K562 (cell line): ENCODE measurements around the gene CHTF8.

ENCODE experiments used
- FOXK2 ChIP-seq, 2 experiments: fragments of 450-650 bp; IDR thresholded peaks in 1 of 2; conservative IDR thresholded peaks in 1 of 2; 2 replicates each; pipeline ENCODE4 v1.6.1; 2016; ENCODE audit warnings: low read depth in 2 of 2, mild to moderate bottlenecking in 1 of 2
- NR4A1 ChIP-seq, 2 experiments: fragments of 250-450 bp in 1 of 2; fragments of 450-650 bp in 1 of 2; sonication (Bioruptor Pico) in 1 of 2; IDR thresholded peaks; 2 replicates each; pipeline versions ENCODE4 v1.4.0 to v1.6.1; 2016 to 2020; ENCODE audit warnings: mild to moderate bottlenecking in 2 of 2, missing compliant biosample characterization in 1 of 2, missing genetic modification characterization in 1 of 2, moderate library complexity in 1 of 2
- XRCC5 ChIP-seq: fragments of 200-400 bp; formaldehyde crosslinking; IDR thresholded peaks from 2 replicates; pipeline ENCODE4 v1.6.1; 2017; ENCODE audit warnings: low read depth, mild to moderate bottlenecking, low read length
- ZNF24 ChIP-seq: fragments of 450-650 bp; IDR thresholded peaks from 2 replicates; pipeline ENCODE4 v1.6.1; 2016
- TF ChIP-seq, protein P1 (sequence below): fragments of 250-450 bp; sonication (Bioruptor Pico); IDR thresholded peaks from 2 replicates; pipeline ENCODE4 v1.9.0; 2021; ENCODE audit warnings: mild to moderate bottlenecking
- TF ChIP-seq, protein P2 (sequence below), 2 experiments: fragments of 450-650 bp; formaldehyde crosslinking in 1 of 2; IDR thresholded peaks; 2 replicates each; pipeline versions ENCODE4 v1.4.0 to v1.6.1; 2014 to 2020; ENCODE audit warnings: mild to moderate bottlenecking in 2 of 2, borderline replicate concordance in 1 of 2, low read depth in 1 of 2
- TF ChIP-seq, protein P3 (sequence below): sonication (generic); formaldehyde crosslinking; IDR thresholded peaks from 2 replicates; pipeline ENCODE4 v1.8.1; 2023; ENCODE audit warnings: mild to moderate bottlenecking, missing genetic modification reagents

DNA sequence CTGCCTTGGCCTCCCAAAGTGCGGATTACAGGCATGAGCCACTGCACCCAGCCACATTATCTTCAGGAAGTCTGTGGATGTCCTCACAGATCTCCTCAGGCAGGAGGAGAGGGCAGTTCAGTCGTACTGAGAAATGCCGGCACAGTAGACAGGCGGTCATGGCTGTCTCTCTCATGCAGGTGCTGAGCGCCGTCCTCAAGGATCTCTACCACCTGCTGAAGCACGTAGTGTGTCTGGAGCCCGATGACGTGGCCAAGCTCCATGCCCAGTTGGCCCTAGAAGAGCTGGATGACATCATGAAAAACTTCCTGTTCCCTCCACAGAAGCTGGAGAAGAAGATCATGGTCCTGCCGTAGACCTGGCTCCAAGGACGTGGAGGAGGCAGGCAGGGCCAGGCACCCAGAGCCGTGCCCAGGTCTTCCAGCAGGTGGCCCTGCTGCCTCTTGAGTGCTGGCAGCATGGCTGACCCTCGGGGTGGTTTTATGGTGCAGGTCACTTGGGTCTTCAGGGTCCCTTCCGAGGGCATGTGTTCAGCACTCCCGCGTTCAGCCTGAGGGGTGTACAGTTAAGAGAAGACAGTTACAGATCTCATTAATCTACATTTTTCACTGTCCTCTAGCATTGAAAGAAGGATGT is 49.0 kb downstream of the CHTF8 start:
- TF ChIP-seq, protein P1, sequence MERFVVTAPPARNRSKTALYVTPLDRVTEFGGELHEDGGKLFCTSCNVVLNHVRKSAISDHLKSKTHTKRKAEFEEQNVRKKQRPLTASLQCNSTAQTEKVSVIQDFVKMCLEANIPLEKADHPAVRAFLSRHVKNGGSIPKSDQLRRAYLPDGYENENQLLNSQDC (CRISPR knock-in tag) = no peak
- TF ChIP-seq XRCC5 (no peak), NR4A1 (CRISPR knock-in tag; IDR thresholded peaks at IDR 0.05) (no peak), NR4A1 (tag; IDR thresholded peaks at IDR 0.05) (no peak), ZNF24 (no peak), FOXK2 (conservative IDR thresholded peaks at IDR 0.05 in 1 of 2, IDR thresholded peaks at IDR 0.05 in 1 of 2; ENCODE audit: low read depth in 2 of 2) (no peak)
- TF ChIP-seq, protein P2, sequence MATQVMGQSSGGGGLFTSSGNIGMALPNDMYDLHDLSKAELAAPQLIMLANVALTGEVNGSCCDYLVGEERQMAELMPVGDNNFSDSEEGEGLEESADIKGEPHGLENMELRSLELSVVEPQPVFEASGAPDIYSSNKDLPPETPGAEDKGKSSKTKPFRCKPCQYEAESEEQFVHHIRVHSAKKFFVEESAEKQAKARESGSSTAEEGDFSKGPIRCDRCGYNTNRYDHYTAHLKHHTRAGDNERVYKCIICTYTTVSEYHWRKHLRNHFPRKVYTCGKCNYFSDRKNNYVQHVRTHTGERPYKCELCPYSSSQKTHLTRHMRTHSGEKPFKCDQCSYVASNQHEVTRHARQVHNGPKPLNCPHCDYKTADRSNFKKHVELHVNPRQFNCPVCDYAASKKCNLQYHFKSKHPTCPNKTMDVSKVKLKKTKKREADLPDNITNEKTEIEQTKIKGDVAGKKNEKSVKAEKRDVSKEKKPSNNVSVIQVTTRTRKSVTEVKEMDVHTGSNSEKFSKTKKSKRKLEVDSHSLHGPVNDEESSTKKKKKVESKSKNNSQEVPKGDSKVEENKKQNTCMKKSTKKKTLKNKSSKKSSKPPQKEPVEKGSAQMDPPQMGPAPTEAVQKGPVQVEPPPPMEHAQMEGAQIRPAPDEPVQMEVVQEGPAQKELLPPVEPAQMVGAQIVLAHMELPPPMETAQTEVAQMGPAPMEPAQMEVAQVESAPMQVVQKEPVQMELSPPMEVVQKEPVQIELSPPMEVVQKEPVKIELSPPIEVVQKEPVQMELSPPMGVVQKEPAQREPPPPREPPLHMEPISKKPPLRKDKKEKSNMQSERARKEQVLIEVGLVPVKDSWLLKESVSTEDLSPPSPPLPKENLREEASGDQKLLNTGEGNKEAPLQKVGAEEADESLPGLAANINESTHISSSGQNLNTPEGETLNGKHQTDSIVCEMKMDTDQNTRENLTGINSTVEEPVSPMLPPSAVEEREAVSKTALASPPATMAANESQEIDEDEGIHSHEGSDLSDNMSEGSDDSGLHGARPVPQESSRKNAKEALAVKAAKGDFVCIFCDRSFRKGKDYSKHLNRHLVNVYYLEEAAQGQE (IDR thresholded peaks at IDR 0.05; ENCODE audit: borderline replicate concordance) = no peak
- TF ChIP-seq, protein P2 (CRISPR knock-in tag; IDR thresholded peaks at IDR 0.05; ENCODE audit: low read depth) = no peak
- TF ChIP-seq, protein P3, sequence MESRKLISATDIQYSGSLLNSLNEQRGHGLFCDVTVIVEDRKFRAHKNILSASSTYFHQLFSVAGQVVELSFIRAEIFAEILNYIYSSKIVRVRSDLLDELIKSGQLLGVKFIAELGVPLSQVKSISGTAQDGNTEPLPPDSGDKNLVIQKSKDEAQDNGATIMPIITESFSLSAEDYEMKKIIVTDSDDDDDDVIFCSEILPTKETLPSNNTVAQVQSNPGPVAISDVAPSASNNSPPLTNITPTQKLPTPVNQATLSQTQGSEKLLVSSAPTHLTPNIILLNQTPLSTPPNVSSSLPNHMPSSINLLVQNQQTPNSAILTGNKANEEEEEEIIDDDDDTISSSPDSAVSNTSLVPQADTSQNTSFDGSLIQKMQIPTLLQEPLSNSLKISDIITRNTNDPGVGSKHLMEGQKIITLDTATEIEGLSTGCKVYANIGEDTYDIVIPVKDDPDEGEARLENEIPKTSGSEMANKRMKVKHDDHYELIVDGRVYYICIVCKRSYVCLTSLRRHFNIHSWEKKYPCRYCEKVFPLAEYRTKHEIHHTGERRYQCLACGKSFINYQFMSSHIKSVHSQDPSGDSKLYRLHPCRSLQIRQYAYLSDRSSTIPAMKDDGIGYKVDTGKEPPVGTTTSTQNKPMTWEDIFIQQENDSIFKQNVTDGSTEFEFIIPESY = no peak
